Skin epidermis (tissue), 12 donors: ENCODE data around the gene AGAP1.

ENCODE experiments used
- H3K27ac ChIP-seq, 21 experiments: fragments of 200-600 bp; sonication (generic) in 11 of 21; one replicate each; pipeline ENCODE4 v1.5.0; 2020; ENCODE audit warnings: mild to moderate bottlenecking in 3 of 21, inconsistent platforms in 2 of 21, moderate library complexity in 2 of 21
- H3K4me3 ChIP-seq, 7 experiments: fragments of 200-600 bp; sonication (generic) in 2 of 7; one replicate each; pipeline ENCODE4 v1.5.0; 2020; ENCODE audit warnings: inconsistent platforms in 2 of 7, mild to moderate bottlenecking in 2 of 7, moderate library complexity in 1 of 7

The AGAP1 gene

DNA sequence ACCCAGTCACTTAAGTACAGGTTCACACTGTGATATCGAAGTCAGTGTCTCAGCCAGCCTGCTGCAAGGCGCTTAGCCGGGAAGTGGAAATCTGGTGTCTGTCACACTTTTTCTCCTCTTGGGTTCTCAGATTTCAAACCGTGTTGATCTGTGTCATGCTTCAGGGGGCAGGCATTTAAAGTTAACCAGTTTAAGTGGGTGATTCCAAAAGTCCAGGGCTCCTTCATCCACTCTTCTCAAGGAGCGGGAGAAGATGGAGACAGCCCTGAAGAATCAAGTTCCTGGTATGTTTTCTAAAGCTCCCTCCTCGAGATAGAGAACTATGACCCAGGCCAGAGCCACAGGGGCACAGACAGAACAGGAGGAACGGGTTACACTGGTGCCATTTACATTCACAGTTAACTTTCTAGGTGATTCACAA is 342.7 kb downstream of the AGAP1 start:
- H3K4me3 ChIP-seq: no peak overlapping the region
- no peak overlapping the region for H3K27ac ChIP-seq

DNA sequence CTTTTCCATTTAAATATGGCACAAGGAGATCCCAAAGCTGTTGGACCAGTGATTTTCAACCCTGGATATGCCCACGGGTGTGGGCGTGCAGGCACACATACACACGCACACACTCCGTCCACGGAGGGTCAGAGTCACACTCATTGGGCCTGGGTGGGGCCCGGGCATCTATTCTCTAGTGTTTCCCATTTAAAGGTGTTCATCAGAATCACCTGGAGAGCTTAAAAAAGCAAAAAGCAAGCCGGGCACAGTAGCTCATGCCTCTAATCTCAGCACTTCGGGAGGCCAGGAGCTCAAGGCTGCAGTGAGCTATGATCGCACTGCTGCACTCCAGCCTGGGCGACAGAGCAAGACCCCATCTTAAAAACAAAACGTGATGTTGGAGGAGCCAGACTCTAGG is 345.4 kb downstream of the AGAP1 start:
- no peak overlapping the region for H3K27ac ChIP-seq
- no peak overlapping the region for H3K4me3 ChIP-seq

- H3K27ac ChIP-seq: no peak overlapping the region
- no peak overlapping the region for H3K4me3 ChIP-seq
These were observed 346.1 kb downstream of the AGAP1 start for GRCh38 chr2:235839974-235840373.

DNA sequence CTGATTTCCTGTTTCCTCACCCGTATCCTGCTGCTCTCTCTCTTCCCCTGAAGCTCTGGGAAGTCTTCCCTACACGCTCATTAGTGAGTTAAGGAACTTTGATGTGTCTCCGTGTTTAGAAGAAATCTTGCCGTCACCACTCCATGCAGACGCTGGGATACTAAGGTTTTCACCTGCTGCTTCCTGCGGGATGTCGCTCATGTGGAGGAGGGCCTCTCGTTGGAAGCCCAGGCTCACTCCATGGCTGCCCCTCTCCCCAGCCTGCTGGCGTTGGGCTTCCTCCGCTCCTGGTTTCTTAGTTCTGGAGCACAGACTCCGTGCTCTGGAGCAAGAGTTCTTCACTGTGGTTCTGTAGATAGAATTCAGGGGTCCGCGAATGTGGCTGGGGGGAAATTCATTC is 348.0 kb downstream of the AGAP1 start:
- no peak overlapping the region for H3K4me3 ChIP-seq
- no peak overlapping the region for H3K27ac ChIP-seq

DNA sequence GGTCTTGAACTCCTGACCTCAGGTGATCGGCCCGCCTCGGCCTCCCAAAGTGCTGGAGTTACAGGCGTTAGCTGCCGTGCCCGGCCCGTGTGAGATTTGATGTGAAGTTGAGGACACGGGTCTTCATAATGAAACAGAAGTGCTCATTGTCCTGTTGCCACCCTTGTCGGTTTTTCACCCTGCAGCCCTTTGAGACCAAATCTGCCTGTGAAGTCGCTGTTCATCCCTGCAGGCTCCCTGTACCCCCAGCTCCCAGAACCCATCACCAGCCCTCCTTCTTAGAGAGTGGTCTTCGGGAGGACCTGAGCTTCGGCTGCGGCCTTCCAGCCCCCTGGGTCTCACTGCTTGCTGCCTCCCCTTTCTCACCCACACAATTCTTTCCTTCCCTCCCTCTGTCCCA is 349.1 kb downstream of the AGAP1 start:
- H3K4me3 ChIP-seq: no peak overlapping the region
- no peak overlapping the region for H3K27ac ChIP-seq

DNA sequence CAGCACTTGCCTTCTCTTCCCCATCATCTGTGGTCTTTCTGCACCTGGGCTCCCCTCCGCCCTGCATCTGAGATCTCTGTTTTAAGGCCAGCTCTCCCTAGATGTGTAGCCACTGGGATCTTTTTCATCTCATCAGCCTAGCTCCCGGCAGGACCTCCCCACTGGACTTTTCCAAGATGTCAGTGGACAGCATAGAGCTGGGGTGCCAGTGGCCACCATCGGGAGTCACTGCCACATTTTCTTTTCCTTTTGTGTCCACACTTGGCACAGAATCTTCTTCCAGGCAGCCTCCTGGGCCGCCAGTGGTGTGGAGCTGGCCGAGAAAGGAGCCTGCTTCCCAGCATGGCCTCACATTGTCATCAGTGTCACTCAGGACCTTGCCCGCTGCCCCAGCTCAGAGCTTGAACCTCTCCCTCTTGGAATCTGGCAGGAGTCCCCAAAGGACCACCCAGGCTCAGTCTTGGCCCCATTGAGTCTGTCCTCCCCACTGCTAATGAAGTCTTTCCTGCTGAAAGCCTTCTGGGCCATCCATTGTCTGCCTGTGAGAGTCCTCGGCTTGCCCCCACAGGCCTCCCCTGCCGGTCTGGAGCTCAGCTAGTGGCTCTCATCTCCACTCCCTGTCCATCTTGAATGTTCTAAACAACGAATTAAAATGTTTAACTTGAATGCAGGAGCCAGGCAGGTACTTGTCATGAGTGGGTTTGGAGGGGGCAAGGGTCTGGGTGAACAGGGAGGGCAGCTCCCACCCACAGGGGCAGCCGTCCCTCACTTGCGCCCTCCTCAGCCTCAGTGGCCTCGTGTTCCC is 349.9 kb downstream of the AGAP1 start:
- no peak overlapping the region for H3K4me3 ChIP-seq
- no peak overlapping the region for H3K27ac ChIP-seq

GRCh38 chr2:235844561-235844960 is 350.7 kb downstream of the AGAP1 start:
- no peak overlapping the region for H3K4me3 ChIP-seq

GRCh38 chr2:235845245-235845644 is 351.4 kb downstream of the AGAP1 start:
- Histone ChIP-seq H3K4me3 (no peak overlapping the region), H3K27ac (no peak overlapping the region)

More at GRCh38 chr2:235844561-235844960, 350.7 kb downstream of the AGAP1 start:
- H3K27ac ChIP-seq: no peak overlapping the region

DNA sequence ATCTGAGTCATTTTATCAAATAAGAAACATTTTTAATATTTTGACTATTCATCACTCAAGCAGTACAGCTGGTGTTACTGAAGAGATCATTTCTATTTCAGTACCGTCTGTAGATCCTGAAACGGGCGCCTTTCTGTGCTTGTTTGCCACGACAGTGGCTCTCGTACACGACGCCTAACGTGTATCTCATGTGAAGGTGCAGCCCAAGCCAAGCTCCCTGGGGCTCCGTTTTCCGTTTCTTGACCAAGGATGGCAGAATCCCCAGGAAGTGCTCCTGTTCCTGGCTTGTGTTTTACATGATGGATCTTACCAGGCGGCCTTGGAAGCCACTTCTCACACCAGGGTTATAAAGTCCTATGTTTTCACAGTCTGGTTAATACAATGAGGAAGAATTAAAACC is 353.7 kb downstream of the AGAP1 start:
- Histone ChIP-seq H3K27ac (no peak overlapping the region), H3K4me3 (no peak overlapping the region)

- no peak overlapping the region for H3K27ac ChIP-seq
These were observed 354.2 kb downstream of the AGAP1 start for GRCh38 chr2:235848055-235848454.

GRCh38 chr2:235848946-235849345 is 355.1 kb downstream of the AGAP1 start:
- no peak overlapping the region for H3K27ac ChIP-seq

More at GRCh38 chr2:235848055-235848454, 354.2 kb downstream of the AGAP1 start:
- no peak overlapping the region for H3K4me3 ChIP-seq

DNA sequence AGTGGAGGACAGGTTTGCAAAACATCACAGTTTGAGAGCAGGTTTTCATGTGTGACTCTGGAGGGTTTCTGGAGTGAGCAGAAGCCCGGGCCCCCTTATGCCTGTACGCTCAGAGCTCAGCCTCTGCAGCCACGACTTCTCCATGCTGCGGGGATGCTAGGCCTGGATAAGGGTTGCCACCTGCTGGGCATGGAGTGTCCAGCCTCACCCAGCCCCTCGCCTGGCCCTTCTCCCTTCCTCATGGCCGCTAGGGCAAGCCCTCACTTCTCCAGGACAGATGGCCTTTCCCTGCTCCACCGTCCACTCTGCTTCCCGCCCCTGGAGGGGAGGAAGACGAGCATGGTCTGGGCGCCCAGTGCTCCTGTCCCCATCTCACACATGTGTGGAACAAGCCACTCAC is 355.6 kb downstream of the AGAP1 start:
- no peak overlapping the region for H3K4me3 ChIP-seq

More at GRCh38 chr2:235848946-235849345, 355.1 kb downstream of the AGAP1 start:
- H3K4me3 ChIP-seq: no peak overlapping the region

GRCh38 chr2:235850289-235850688 is 356.4 kb downstream of the AGAP1 start:
- H3K27ac ChIP-seq: no peak overlapping the region

More for the DNA sequence above, 355.6 kb downstream of the AGAP1 start:
- H3K27ac ChIP-seq: no peak overlapping the region

DNA sequence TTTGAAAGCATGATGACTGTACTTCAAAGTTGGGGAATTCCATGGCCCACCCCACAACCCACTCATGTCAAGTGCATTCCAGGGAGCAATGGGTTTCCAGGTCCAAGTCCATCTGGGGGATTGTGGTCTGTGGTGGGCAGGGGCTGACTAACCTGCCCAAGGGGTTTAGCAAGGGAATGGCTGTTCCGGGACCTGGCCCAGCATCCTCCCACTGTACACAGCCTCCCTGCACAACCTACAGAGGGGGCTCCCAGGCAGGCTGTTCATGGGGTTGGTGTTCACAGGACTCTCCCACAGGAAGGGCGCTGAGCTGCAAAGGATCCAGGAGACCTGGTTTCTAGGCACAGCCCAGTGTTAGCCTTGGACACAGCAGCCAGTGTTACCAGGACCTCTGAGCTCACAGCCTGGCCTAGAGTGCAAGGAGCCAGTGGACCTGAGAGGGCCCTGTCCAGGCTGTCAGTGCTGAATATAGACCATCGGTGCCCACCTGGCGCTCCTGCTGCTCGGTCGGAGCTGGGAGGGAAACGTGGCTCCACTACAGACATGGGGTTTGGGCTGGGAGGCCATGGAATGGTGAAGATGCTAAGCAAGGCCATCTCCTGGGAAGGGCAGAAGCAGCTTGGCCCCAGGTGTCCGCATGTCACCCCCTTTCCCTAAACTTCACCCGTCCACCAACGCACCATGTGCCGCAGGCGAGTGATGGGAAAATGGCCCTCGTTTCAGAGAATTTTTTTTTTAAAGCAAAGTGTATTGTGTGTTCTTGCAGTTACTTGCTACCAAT is 357.1 kb downstream of the AGAP1 start:
- Histone ChIP-seq H3K27ac (no peak overlapping the region), H3K4me3 (no peak overlapping the region)

More at GRCh38 chr2:235850289-235850688, 356.4 kb downstream of the AGAP1 start:
- H3K4me3 ChIP-seq: no peak overlapping the region

- no peak overlapping the region for H3K27ac ChIP-seq
These were observed 358.1 kb downstream of the AGAP1 start for GRCh38 chr2:235851828-235852525.

DNA sequence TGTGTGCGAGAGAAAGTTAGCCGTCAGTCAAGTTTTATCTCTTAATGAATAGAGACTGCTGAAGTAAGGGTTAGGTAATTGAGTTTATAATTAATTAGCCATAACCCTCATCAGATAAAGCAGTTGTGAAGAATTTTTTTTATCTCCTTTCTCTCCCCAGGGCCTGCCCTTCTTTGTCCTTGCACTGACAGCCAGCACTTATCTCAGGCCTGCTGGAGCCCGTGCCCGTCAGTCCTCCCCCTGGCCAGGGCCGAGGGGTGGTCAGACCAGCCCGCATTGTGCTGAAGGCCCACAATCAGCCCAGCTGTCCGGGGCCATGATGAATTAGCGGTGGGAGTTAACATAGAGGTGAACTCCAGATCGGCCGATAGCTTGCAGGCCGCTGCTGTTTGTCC is 358.7 kb downstream of the AGAP1 start:
- Histone ChIP-seq H3K4me3 (no peak overlapping the region), H3K27ac (no peak overlapping the region)

More at GRCh38 chr2:235851828-235852525, 358.1 kb downstream of the AGAP1 start:
- no peak overlapping the region for H3K4me3 ChIP-seq

GRCh38 chr2:235854276-235854675 is 360.4 kb downstream of the AGAP1 start:
- no peak overlapping the region for H3K27ac ChIP-seq

DNA sequence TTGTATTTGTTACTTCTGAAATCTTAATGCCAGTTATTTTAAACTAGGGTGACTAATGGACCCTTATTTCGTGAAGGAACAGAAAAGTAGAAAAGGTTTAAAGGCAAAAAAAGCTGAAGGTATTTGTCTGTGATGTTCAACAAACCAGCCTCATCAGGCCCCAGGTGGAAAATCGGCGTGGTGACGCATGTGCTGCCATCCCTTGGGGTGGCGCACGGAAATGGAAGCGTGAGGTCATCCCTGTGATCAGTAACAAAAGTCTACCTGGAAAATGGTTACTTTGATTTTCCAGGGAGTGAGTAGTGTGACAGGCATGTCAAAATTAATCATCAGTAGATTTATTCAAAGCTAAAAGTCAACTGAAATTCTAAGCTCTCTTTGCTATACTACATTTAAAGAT is 361.2 kb downstream of the AGAP1 start:
- H3K27ac ChIP-seq: no peak overlapping the region
- no peak overlapping the region for H3K4me3 ChIP-seq

More at GRCh38 chr2:235854276-235854675, 360.4 kb downstream of the AGAP1 start:
- H3K4me3 ChIP-seq: no peak overlapping the region

DNA sequence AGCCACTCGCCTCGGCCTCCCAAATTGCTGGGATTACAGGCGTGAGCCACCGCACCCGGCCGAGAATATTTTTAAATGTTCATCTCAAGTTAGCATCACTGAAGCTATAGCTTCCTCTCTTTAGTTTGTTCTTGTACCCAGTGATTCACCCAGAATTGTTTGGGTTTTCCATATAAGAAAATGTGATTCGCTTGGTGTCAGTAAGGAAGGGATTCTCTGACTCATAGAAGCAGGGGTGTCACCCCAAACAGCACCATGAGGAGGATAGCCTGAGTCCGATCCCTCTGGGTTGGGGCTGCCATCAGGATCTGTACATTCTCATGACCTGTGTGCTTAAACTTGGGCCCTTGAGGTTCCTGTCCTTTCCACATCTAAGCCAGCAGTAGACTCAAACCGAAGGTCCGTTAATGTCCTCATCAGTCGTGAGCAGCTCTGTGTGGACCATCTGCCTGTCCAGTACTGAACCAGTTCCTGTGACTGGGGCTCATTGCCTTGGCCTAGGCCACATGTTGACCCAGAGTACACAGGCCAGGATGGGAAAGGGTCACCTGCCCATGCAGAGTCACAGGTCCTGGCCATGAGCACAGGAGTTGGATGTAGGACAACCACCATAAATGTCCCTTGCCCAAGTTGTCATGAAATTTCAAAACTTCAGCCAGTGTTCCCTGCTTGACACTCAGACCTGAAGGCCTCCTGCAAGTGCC is 362.5 kb downstream of the AGAP1 start:
- Histone ChIP-seq H3K27ac (no peak overlapping the region), H3K4me3 (no peak overlapping the region)

- Histone ChIP-seq H3K27ac (no peak overlapping the region), H3K4me3 (no peak overlapping the region)
These were observed 363.8 kb downstream of the AGAP1 start for GRCh38 chr2:235857598-235857997.
